ENCODE results near the gene ADAT1.

ADAT1 gene

GRCh38 chr16:75575958-75576357, 47.1 kb downstream of the ADAT1 start:
- no peak overlapping the region for H3K18ac ChIP-seq (ENCODE audit: low read length)
- H3K9ac ChIP-seq (ENCODE audit: low read length), result no peak overlapping the region
- no peak overlapping the region for H2BK12ac ChIP-seq (ENCODE audit: low read length)
- H3K79me1 ChIP-seq (ENCODE audit: low read length), result no peaks in the 10 kb centered on the region
- H3K9me3 ChIP-seq (ENCODE audit: insufficient read depth, low read depth, low read length), result no peaks in the 10 kb centered on the region
- H4K12ac ChIP-seq (ENCODE audit: low read depth, low read length), result no peak overlapping the region
- H2AFZ ChIP-seq (ENCODE audit: insufficient read depth, low read length, poor library complexity), result no peak overlapping the region
- no peak overlapping the region for H4K91ac ChIP-seq (ENCODE audit: low read depth, low read length)
- H2BK120ac ChIP-seq (ENCODE audit: insufficient read depth, low read length, poor library complexity), result no peak overlapping the region
- H2AK5ac ChIP-seq (ENCODE audit: low read length), result no peak overlapping the region
- no peak overlapping the region for H3K14ac ChIP-seq (ENCODE audit: low read length)
- no peak overlapping the region for H3K4ac ChIP-seq (ENCODE audit: low read depth, low read length)
- DNase-seq, result no peak
- no peak overlapping the region for H4K8ac ChIP-seq (ENCODE audit: low read depth, low read length)
- WGBS (ENCODE audit: extremely low coverage, insufficient coverage, insufficient read length), result no CpG with 5 or more reads among the region's 3 CpGs
- H2BK5ac ChIP-seq (ENCODE audit: low read depth, low read length, poor library complexity), result no peak overlapping the region
- H3K79me2 ChIP-seq (ENCODE audit: control insufficient read depth, insufficient read depth, low read length, poor library complexity), result no peaks in the 10 kb centered on the region
- H3K4me2 ChIP-seq (ENCODE audit: low read length), result no peak overlapping the region
- no peaks in the 10 kb centered on the region for H3K4me1 ChIP-seq (ENCODE audit: control insufficient read depth in 1 of 2, insufficient read depth in 2 of 2, low read length in 2 of 2)
- no peak overlapping the region for H3K23ac ChIP-seq (ENCODE audit: low read length)
- no peak overlapping the region for H3K4me3 ChIP-seq (ENCODE audit: low read depth, low read length)
- H3K36me3 ChIP-seq (ENCODE audit: control insufficient read depth in 1 of 2, insufficient read depth in 2 of 2, low read length in 2 of 2), result peaks cover 32 to 60% of the 10 kb centered on the region in 2 experiments
- no peaks in the 10 kb centered on the region for H3K27me3 ChIP-seq (ENCODE audit: insufficient read depth, low read length)
- H3K27ac ChIP-seq (ENCODE audit: low read depth, low read length), result no peak overlapping the region

GRCh38 chr16:75573955-75574354, 49.1 kb downstream of the ADAT1 start:
- Histone ChIP-seq H3K14ac (ENCODE audit: low read length) (no peak overlapping the region), H2BK12ac (ENCODE audit: low read length) (no peak overlapping the region), H3K27me3 (ENCODE audit: insufficient read depth, low read length) (no peaks in the 10 kb centered on the region), H2AK5ac (ENCODE audit: low read length) (no peak overlapping the region), H3K4ac (ENCODE audit: low read depth, low read length) (no peak overlapping the region), H4K12ac (ENCODE audit: low read depth, low read length) (no peak overlapping the region), H3K27ac (ENCODE audit: low read depth, low read length) (no peak overlapping the region), H4K8ac (ENCODE audit: low read depth, low read length) (no peak overlapping the region), H3K23ac (ENCODE audit: low read length) (no peak overlapping the region), H3K4me1 (ENCODE audit: control insufficient read depth in 1 of 2, insufficient read depth in 2 of 2, low read length in 2 of 2) (no peaks in the 10 kb centered on the region), H3K9me3 (ENCODE audit: insufficient read depth, low read depth, low read length) (no peaks in the 10 kb centered on the region), H2BK120ac (ENCODE audit: insufficient read depth, low read length, poor library complexity) (no peak overlapping the region), H3K4me2 (ENCODE audit: low read length) (no peak overlapping the region), H3K36me3 (ENCODE audit: control insufficient read depth in 1 of 2, insufficient read depth in 2 of 2, low read length in 2 of 2) (peaks cover 40 to 69% of the 10 kb centered on the region in 2 experiments), H3K18ac (ENCODE audit: low read length) (no peak overlapping the region), H3K79me2 (ENCODE audit: control insufficient read depth, insufficient read depth, low read length, poor library complexity) (no peaks in the 10 kb centered on the region), H3K9ac (ENCODE audit: low read length) (no peak overlapping the region), H3K79me1 (ENCODE audit: low read length) (no peaks in the 10 kb centered on the region), H3K4me3 (ENCODE audit: low read depth, low read length) (no peak overlapping the region), H2AFZ (ENCODE audit: insufficient read depth, low read length, poor library complexity) (no peak overlapping the region), H2BK5ac (ENCODE audit: low read depth, low read length, poor library complexity) (no peak overlapping the region), H4K91ac (ENCODE audit: low read depth, low read length) (no peak overlapping the region)
- WGBS (ENCODE audit: extremely low coverage, insufficient coverage, insufficient read length), result no CpG with 5 or more reads among the region's 5 CpGs
- no peak for DNase-seq

- H3K9me3 ChIP-seq (ENCODE audit: insufficient read depth, low read depth, low read length), result no peaks in the 10 kb centered on the region
- H2BK120ac ChIP-seq (ENCODE audit: insufficient read depth, low read length, poor library complexity), result no peak overlapping the region
- no peak overlapping the region for H4K91ac ChIP-seq (ENCODE audit: low read depth, low read length)
- no CpG with 5 or more reads among the region's 3 CpGs for WGBS (ENCODE audit: extremely low coverage, insufficient coverage, insufficient read length)
- no peak overlapping the region for H4K8ac ChIP-seq (ENCODE audit: low read depth, low read length)
- H2AK5ac ChIP-seq (ENCODE audit: low read length), result no peak overlapping the region
- H3K9ac ChIP-seq (ENCODE audit: low read length), result peak overlapping the region; percentile 8
- H3K4me2 ChIP-seq (ENCODE audit: low read length), result no peak overlapping the region
- peaks cover 41 to 75% of the 10 kb centered on the region in 2 experiments for H3K36me3 ChIP-seq (ENCODE audit: control insufficient read depth in 1 of 2, insufficient read depth in 2 of 2, low read length in 2 of 2)
- no peaks in the 10 kb centered on the region for H3K4me1 ChIP-seq (ENCODE audit: control insufficient read depth in 1 of 2, insufficient read depth in 2 of 2, low read length in 2 of 2)
- DNase-seq, result no peak
- H3K23ac ChIP-seq (ENCODE audit: low read length), result no peak overlapping the region
- no peak overlapping the region for H3K4ac ChIP-seq (ENCODE audit: low read depth, low read length)
- H3K27me3 ChIP-seq (ENCODE audit: insufficient read depth, low read length), result no peaks in the 10 kb centered on the region
- no peak overlapping the region for H2BK12ac ChIP-seq (ENCODE audit: low read length)
- H3K27ac ChIP-seq (ENCODE audit: low read depth, low read length), result no peak overlapping the region
- no peaks in the 10 kb centered on the region for H3K79me1 ChIP-seq (ENCODE audit: low read length)
- no peak overlapping the region for H3K14ac ChIP-seq (ENCODE audit: low read length)
- no peak overlapping the region for H3K4me3 ChIP-seq (ENCODE audit: low read depth, low read length)
- H2AFZ ChIP-seq (ENCODE audit: insufficient read depth, low read length, poor library complexity), result no peak overlapping the region
- H4K12ac ChIP-seq (ENCODE audit: low read depth, low read length), result no peak overlapping the region
- no peaks in the 10 kb centered on the region for H3K79me2 ChIP-seq (ENCODE audit: control insufficient read depth, insufficient read depth, low read length, poor library complexity)
- H3K18ac ChIP-seq (ENCODE audit: low read length), result no peak overlapping the region
- H2BK5ac ChIP-seq (ENCODE audit: low read depth, low read length, poor library complexity), result no peak overlapping the region
These were observed 50.1 kb downstream of the ADAT1 start for GRCh38 chr16:75572864-75573542.

- Histone ChIP-seq H4K8ac (ENCODE audit: low read depth, low read length) (no peak overlapping the region), H3K4me2 (ENCODE audit: low read length) (no peak overlapping the region), H3K4me3 (ENCODE audit: low read depth, low read length) (no peak overlapping the region), H3K9ac (ENCODE audit: low read length) (no peak overlapping the region), H3K36me3 (ENCODE audit: control insufficient read depth in 1 of 2, insufficient read depth in 2 of 2, low read length in 2 of 2) (peaks cover 39 to 63% of the 10 kb centered on the region in 2 experiments), H2BK5ac (ENCODE audit: low read depth, low read length, poor library complexity) (no peak overlapping the region), H3K14ac (ENCODE audit: low read length) (no peak overlapping the region), H3K23ac (ENCODE audit: low read length) (no peak overlapping the region), H2BK120ac (ENCODE audit: insufficient read depth, low read length, poor library complexity) (no peak overlapping the region), H3K4me1 (ENCODE audit: control insufficient read depth in 1 of 2, insufficient read depth in 2 of 2, low read length in 2 of 2) (peaks cover 6 to 9% of the 10 kb centered on the region in 2 experiments), H4K12ac (ENCODE audit: low read depth, low read length) (no peak overlapping the region), H3K27me3 (ENCODE audit: insufficient read depth, low read length) (no peaks in the 10 kb centered on the region), H3K79me1 (ENCODE audit: low read length) (peaks cover 7% of the 10 kb centered on the region), H3K9me3 (ENCODE audit: insufficient read depth, low read depth, low read length) (no peaks in the 10 kb centered on the region), H4K91ac (ENCODE audit: low read depth, low read length) (no peak overlapping the region), H3K79me2 (ENCODE audit: control insufficient read depth, insufficient read depth, low read length, poor library complexity) (peaks cover 8% of the 10 kb centered on the region), H2AFZ (ENCODE audit: insufficient read depth, low read length, poor library complexity) (no peak overlapping the region), H3K27ac (ENCODE audit: low read depth, low read length) (no peak overlapping the region), H2BK12ac (ENCODE audit: low read length) (no peak overlapping the region), H3K18ac (ENCODE audit: low read length) (no peak overlapping the region), H3K4ac (ENCODE audit: low read depth, low read length) (no peak overlapping the region), H2AK5ac (ENCODE audit: low read length) (no peak overlapping the region)
- DNase-seq, result no peak
- no CpG with 5 or more reads among the region's 5 CpGs for WGBS (ENCODE audit: extremely low coverage, insufficient coverage, insufficient read length)
These were observed 52.5 kb downstream of the ADAT1 start for GRCh38 chr16:75570396-75571065.

All from trophoblast cell (in vitro differentiated cells and primary cell).